Stimulated activated CD8-positive, alpha-beta memory T cell treated with anti-CD3 and anti-CD28 coated beads, Interleukin-12 subunit alpha, Interleukin-12 subunit beta, amount 100 ng/mL, for 1 hour (primary cell): ENCODE results near the gene C16orf89.

Experiments
- DNase-seq: peaks from one replicate; pipeline ENCODE4 v3.0.0-alpha.2; 2020; ENCODE audit warnings: low read depth

Gene C16orf89

DNA sequence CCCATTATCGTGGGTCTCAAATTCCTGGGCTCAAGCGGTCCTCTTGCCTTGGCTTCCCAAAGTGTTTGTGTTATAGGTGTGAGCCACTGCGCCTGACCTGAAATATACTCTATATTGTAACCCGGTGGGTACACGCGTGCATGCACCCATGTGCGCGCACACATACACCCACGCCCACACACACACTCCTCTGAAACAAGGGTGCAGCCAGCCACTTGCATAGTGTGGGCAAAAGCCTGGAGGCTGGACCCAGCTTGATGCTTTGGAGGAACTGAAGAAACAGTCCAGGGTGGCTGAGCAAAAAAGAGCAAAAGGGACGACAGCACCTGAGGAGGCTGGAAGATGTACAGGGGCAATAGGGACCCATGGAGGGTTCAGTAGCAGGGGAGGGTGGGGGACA is 61.9 kb downstream of the C16orf89 start:
- DNase-seq, result no peak

DNA sequence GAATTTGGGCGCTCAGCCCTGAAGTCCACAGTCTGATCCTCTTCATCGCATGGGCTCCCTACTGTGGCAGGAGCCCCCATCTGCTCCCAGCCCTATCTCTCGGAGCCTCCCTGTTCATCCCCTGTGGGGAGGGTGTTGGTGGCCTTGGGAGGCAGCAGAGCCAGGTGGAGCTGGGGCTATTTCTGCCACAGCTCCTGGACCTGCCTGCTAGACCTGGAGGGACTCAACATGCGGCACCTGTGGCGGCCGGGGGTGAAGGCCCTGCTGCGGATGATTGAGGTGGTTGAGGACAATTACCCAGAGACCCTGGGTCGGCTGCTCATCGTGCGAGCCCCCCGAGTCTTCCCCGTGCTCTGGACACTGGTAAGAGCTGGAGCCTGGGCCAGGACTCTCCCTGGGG is 62.5 kb downstream of the C16orf89 start:
- DNase-seq, result no peak

- DNase-seq, result no peak
These were observed 63.0 kb downstream of the C16orf89 start for GRCh38 chr16:5002699-5003143.

GRCh38 chr16:5001986-5002385 is 63.8 kb downstream of the C16orf89 start:
- no peak for DNase-seq

- DNase-seq, result no peak
These were observed 64.2 kb downstream of the C16orf89 start for GRCh38 chr16:5001571-5001970.

- no peak for DNase-seq
These were observed 65.2 kb downstream of the C16orf89 start for GRCh38 chr16:5000573-5001001.

DNA sequence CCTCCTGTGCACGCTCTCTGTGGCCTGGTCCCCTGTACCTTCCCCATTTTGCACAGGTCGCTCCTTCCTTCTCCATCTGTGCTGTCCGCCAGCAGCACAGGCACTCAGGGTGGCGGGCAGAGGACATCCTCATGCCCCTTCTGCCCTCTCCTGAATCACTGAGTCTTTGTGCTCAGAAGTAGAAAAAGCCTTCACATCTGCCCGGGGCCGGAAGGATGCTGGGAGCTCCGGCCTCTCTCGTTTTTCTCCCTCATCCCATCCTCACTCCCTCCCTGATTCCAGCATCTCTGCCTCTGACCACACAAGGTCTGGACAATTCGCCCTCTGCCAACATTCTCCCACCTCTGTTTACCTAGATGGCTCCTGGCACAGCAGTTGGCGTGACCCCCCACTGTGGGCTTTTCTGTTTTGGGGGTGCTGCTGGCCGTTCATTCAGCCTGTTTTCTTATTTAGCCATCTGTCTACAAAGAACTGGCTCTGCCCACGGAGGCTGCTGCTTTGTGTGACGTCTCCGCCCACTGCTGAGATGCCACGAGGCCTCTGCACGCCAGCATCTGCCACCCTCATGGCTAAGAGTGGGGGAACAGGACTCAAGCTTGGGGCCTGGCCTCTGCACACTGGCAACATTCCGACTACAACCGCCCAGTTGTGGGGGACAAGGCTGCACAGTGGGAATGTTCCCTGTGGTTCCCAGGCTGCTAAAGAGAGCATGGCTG is 70.9 kb downstream of the C16orf89 start:
- DNase-seq, result no peak
